ENCODE results near the gene HTRA1.
A peak's percentile ranks its signal among the peaks of the same experiment; 100 is the strongest.

Gene HTRA1

GRCh38 chr10:122497241-122497640 lies 35.9 kb downstream of the HTRA1 start:
- no peak for DNase-seq

DNA sequence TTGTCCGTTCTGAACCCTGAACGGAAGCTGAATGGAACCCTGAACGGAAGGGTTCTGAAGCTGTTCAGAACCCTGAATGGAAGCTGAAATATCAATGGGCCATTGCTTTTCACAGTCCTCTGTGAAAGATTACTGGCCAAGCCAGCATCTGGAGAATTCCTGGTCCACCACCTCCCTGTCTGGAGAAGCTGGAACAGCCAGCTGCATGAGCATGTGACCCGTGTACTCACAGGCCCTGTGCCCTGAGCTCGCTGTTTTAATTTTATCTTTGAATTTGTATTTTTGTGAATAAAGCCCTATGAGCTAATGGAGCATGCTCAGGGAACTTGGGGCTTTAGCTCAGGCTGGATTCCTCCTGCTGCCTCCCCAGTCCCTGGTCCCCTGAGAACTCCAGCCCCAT lies 37.2 kb downstream of the HTRA1 start:
- no peak for DNase-seq

GRCh38 chr10:122499012-122499411 lies 37.7 kb downstream of the HTRA1 start:
- no peak for DNase-seq

GRCh38 chr10:122499491-122499941 lies 38.2 kb downstream of the HTRA1 start:
- peak; percentile 74 for DNase-seq

GRCh38 chr10:122500194-122500593 lies 38.8 kb downstream of the HTRA1 start:
- DNase-seq, result no peak

GRCh38 chr10:122500726-122501125 lies 39.4 kb downstream of the HTRA1 start:
- no peak for DNase-seq

DNA sequence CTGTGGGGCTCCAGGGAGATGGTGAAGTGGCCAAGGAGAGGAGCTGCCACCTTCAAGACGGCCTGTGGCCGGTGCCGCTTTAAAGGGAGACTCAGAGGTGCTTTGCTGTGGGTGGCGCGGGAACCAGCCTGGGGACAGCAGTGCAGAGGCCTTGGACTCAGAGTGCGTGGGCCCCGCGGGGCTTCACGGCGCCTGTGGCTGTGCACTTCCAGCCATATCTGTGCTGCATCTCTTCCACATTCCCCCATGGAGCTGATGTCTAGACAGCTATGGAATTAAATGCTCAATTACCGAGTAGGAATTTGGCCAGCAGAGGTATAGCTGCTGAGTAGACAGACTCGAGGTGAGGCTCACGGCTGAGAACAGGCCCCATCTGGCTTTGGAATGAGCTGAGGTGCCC lies 41.7 kb downstream of the HTRA1 start:
- peak; percentile 68 for DNase-seq

GRCh38 chr10:122503886-122504609 lies 42.7 kb downstream of the HTRA1 start:
- DNase-seq, result no peak

DNA sequence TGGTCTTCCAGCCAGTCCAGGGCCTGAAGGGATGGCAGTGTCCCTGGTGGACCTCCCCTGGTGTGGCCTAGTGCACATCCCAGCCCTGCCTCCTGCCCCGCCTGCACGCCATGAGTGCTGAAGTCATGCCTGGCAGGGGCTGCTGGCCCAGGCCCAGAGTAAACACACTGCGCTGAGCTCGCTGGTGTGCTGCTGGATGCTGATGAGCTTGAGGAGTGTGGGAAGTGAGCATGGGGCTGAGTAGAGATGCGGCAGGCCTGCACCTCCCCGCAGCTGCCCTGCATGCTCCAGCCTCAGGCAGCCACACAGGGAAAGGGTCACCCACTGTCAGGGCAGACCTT lies 43.2 kb downstream of the HTRA1 start:
- DNase-seq, result peak; percentile 90

DNA sequence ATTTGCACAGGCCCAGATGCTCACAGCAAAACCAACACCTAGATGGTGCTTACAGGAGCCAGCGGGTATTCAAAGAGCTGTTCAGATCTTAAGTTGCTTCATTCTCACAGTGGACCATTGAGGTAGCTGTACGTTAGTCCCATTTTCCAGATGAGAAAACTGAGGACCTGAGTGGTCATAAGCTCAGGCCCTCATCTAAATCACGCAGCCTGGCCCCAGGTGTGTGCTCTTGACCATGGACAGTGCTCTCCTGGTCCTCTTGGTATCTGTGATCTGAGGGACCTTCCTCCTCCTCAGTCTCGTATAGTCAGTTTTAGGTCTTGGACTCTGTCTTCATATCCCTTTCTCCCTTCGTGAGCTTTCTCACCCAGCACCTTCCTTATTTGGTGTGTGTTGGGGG lies 43.7 kb downstream of the HTRA1 start:
- DNase-seq, result no peak

GRCh38 chr10:122505885-122506645 lies 44.7 kb downstream of the HTRA1 start:
- DNase-seq, result no peak

GRCh38 chr10:122507616-122508015 lies 46.3 kb downstream of the HTRA1 start:
- DNase-seq, result no peak

GRCh38 chr10:122508021-122508420 lies 46.7 kb downstream of the HTRA1 start:
- DNase-seq, result no peak

DNA sequence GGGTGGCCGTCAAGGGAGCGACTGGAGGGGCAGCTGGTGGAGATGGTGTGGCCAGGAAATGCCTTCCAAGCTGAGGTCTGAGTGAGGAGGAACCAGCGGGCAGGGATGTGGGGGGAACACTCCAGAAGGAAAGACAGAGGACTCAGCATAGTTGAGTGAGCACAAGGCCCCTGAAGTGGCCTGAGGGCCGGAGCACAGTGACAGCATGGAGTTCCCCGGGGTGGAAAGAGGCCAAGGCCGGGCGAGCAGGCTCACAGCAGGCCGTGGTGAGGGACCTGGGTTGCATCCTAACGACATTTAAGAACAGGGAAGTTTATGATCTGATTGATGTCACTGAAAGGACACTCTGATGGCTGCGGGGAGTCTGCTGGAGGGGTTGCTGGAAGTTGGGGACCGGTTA lies 48.0 kb downstream of the HTRA1 start:
- no peak for DNase-seq

DNA sequence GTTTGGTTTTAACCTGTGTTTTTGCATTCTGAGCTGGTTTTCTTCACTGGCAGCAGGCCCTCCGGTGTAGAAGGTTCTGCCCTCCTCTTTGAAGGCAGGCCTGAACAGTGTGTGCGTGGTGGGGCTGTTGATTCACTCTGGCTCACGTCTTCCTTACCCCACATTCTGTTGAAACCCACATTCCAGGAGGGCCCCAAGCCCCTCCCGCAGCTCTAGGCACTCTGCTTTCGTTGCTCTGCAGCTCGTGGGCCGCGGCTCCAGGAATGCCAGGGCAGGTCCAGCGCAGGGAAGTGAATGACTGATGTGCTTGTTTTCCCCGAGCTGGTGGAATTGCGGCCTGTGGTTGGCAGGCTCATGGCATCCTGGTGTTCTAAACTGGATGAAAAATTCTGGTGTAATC lies 49.0 kb downstream of the HTRA1 start:
- DNase-seq, result peak; percentile 47

- no peak for DNase-seq
These were observed 49.4 kb downstream of the HTRA1 start for GRCh38 chr10:122510736-122511135.

- no peak for DNase-seq
These were observed 51.7 kb downstream of the HTRA1 start for GRCh38 chr10:122513053-122513452.

DNA sequence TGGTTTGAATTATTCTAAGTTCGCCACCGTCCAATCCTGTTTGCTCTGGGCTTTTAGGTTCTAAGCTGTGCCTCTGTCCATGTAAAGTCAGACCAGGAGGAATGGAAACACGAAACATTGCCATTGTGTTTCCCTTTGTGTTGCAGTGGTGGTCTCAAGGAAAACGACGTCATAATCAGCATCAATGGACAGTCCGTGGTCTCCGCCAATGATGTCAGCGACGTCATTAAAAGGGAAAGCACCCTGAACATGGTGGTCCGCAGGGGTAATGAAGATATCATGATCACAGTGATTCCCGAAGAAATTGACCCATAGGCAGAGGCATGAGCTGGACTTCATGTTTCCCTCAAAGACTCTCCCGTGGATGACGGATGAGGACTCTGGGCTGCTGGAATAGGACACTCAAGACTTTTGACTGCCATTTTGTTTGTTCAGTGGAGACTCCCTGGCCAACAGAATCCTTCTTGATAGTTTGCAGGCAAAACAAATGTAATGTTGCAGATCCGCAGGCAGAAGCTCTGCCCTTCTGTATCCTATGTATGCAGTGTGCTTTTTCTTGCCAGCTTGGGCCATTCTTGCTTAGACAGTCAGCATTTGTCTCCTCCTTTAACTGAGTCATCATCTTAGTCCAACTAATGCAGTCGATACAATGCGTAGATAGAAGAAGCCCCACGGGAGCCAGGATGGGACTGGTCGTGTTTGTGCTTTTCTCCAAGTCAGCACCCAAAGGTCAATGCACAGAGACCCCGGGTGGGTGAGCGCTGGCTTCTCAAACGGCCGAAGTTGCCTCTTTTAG lies 52.9 kb downstream of the HTRA1 start:
- no peak for DNase-seq

DNA sequence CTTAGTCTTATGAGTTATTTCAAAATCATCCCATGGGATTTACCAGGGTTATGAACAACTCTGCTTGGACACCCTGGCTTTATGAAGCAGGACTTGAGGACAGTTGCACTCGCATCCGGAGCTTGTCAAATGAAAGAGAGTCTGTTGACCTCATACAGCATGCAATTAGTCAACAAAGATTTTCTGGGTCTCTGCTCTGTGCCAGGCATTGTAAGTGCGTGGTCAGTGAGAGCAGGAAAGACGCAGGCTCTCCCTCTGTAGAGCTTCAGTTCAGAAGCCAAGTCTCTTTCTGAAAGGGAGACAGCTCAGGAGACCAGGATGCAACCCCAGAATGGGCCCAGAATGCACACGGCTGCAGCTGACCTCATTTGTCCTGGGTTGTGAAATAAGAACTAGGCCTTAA lies 53.7 kb downstream of the HTRA1 start:
- no peak for DNase-seq

DNA sequence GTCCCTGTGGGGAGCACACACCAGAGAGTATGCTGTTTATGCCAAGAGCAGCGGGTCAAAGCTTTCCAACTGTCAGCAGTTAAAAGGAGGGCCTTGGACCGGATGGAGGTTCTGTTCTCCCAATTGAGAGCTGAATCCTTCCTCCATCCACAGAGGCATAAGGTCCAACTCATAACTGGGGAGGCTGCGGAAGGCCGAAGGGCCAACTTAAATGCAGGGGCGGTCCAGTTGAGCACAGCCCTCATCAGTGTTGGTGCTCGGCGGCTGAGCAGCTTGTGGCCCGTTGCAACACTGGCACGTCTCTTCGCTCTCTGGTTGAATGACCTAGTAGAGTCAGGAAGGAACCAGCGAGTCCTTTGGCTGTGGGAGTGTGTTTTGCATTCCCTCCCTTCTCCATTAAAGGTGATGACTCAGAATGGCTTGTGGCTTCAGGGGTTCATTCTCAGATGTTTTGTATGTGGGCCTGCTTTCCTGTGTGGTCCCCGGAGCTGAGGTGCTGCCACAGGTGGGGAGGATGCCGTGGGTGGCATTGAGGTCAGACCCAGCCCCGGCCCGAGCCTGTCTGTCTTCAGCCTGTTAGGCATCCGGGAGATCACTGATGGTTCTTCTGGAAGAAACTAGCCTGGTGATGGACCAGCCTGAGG lies 54.4 kb downstream of the HTRA1 start:
- peak; percentile 30 for DNase-seq

DNA sequence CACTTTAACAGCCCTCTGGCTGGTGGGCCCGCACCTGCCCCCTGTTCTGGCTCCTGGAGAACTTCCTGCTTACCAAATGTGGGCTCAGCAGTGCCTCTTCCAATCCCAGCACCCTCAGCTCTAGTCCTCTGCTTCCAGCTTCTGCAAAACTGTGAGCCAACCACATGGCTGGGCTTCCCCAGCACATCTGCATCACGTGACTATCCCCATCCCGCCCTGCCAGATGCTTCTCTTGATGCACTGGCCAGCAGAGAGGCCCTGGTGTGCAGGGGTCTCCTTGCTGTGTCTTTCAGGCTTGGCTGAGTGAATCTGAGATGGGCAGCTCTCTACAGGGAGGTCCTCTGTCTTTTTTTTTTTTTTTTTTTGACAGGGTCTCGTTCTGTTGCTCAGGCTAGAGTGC lies 55.4 kb downstream of the HTRA1 start:
- no peak for DNase-seq

DNA sequence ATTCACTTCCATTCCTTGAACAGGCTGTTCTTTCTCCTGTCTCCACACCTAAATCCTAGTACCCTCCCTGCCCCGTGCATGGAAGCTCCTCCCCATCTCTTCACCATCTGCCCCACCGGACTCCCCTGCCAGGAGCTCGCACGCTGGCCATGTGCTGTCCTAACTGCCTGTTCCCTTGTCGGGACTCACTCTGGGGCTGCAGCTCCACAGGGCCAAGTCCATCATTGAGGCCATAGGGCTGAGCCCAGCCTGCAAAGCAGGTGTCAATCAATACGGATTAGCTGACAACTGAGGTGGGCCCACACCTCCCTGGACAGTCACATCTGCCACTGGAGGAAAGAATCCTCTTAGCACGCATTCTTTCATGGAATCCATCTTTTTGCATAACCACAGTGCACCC lies 57.8 kb downstream of the HTRA1 start:
- DNase-seq, result no peak

DNA sequence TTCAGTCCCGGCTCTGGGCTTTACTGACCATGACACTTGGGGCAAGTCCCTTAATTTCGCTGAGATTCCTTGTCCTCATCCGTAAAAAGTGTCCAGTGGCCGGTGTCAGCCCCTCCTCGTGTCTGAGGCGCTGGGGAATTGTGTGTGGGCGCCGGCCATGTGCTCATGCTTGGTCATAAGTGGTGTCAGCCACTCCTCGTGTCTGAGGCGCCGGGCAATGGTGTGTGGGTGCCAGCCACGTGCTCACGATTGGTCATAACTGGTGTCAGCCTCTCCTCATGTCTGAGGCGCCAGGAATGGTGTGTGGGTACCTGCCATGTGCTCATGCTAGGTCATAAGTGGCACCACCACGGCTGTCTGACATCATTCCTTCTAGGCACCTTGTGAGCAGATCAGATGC lies 58.5 kb downstream of the HTRA1 start:
- DNase-seq, result no peak
